Astrocyte (in vitro differentiated cells and primary cell): ENCODE data around the gene CTBP1.

Source experiments
- EZH2 ChIP-seq: IDR thresholded peaks from 2 replicates; pipeline ENCODE4 v1.6.1; 2012; ENCODE audit warnings: mild to moderate bottlenecking, low read length, inconsistent platforms; ENCODE audit not compliant: insufficient read depth
- TF ChIP-seq, protein P1 (sequence below): IDR thresholded peaks from 2 replicates; pipeline ENCODE4 v1.5.1; 2011; ENCODE audit warnings: low read depth, mild to moderate bottlenecking, inconsistent platforms, low read length, moderate library complexity; ENCODE audit not compliant: insufficient read depth

DNA sequence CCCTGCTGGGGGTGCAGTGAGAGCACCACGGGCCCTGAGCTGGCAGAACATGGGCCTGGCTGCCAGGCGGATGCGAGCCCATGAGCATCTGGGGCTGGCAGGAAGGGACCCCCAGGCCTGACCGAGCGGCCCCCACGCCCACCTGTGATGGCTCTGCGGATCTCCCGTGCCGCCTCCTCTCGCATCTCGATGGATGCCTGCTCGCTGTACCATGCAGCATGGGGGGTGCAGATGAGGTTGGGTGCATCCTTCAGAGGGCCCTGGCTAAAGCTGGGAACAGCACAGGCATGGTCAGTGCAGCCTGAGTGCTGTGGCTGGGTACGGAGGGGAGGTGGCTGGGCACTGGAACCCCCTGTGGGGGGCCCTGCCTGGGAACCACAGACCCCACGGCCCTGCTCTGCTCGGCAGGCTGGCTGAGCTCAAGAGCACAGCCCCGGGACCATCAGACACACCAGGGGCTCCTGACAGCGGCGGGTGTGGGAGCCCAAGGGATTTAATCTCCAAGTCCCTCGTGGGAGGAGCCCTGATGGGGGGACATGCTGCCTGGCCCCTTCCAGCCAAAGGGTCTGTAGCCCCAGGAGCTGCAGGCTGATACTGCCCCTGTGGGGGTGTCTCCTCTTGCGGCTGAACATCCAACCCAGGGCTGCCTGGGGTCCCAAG is 35.5 kb downstream of the CTBP1 start:
- TF ChIP-seq, protein P1, sequence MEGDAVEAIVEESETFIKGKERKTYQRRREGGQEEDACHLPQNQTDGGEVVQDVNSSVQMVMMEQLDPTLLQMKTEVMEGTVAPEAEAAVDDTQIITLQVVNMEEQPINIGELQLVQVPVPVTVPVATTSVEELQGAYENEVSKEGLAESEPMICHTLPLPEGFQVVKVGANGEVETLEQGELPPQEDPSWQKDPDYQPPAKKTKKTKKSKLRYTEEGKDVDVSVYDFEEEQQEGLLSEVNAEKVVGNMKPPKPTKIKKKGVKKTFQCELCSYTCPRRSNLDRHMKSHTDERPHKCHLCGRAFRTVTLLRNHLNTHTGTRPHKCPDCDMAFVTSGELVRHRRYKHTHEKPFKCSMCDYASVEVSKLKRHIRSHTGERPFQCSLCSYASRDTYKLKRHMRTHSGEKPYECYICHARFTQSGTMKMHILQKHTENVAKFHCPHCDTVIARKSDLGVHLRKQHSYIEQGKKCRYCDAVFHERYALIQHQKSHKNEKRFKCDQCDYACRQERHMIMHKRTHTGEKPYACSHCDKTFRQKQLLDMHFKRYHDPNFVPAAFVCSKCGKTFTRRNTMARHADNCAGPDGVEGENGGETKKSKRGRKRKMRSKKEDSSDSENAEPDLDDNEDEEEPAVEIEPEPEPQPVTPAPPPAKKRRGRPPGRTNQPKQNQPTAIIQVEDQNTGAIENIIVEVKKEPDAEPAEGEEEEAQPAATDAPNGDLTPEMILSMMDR, result no peak
- no peak for TF ChIP-seq EZH2
